T-cell (primary cell): ENCODE data around the gene PDXK. TPM values are rescaled to one million over a fixed set of nuclear protein-coding genes. Genes with fewer than 3 reads are reported as not detected.

Experiments
- ATAC-seq, 4 experiments: fragments of 200-7000 bp in 3 of 4; fragments of 150-1000 bp in 1 of 4; cut with Tn5 transposase; replicated peaks in 1 of 4; 1 replicate in 3 of 4; 2 replicates in 1 of 4; pipeline ENCODE4 v1.10.0; 2021; ENCODE audit warnings: moderate library complexity in 3 of 4, mild to moderate bottlenecking in 2 of 4, moderate number of reproducible peaks in 1 of 4
- CTCF ChIA-PET, 2 donors: fragments of 300-600 bp; sonication (Branson Sonifier 250); formaldehyde crosslinking; loops; one replicate each; lab custom pipeline; 2022; ENCODE audit warnings: antibody characterized with exemption in 2 of 2; lab: Charles Lee
- POLR2A ChIA-PET, 2 donors: fragments of 300-600 bp; sonication (Branson Sonifier 250); formaldehyde crosslinking; loops; one replicate each; lab custom pipeline; 2022; ENCODE audit warnings: antibody characterized with exemption in 2 of 2; lab: Charles Lee
- DNase-seq, 35 experiments: peaks; one replicate each; pipeline versions ENCODE4 v3.0.0 to v3.0.0-alpha.2; 2013 to 2023
- H3K27ac ChIP-seq: one replicate; pipeline ENCODE4 v1.5.1; 2013; ENCODE audit warnings: low read length
- H3K27me3 ChIP-seq, 2 experiments: replicated peaks in 1 of 2; 1 replicate in 1 of 2; 2 replicates in 1 of 2; pipeline versions ENCODE4 v1.6.1 to v1.7.0; 2013; ENCODE audit warnings: low read length in 1 of 2, mixed read lengths in 1 of 2; ENCODE audit not compliant: control insufficient read depth in 2 of 2, insufficient read depth in 2 of 2; ENCODE audit errors: extremely low read depth in 1 of 2
- H3K36me3 ChIP-seq, 2 donors: 1 replicate in 1 of 2; 2 replicates in 1 of 2; pipeline versions ENCODE4 v1.6.1 to v1.7.0; 2013; ENCODE audit warnings: low read length in 1 of 2; ENCODE audit not compliant: control insufficient read depth in 2 of 2, insufficient read depth in 1 of 2; ENCODE audit errors: extremely low read depth in 1 of 2
- H3K4me1 ChIP-seq, 2 experiments: 1 replicate in 1 of 2; 2 replicates in 1 of 2; pipeline versions ENCODE4 v1.6.1 to v1.7.0; 2013; ENCODE audit warnings: low read length in 2 of 2, mixed read lengths in 1 of 2; ENCODE audit not compliant: insufficient read depth in 2 of 2, control insufficient read depth in 1 of 2; ENCODE audit errors: extremely low read depth in 1 of 2
- H3K4me3 ChIP-seq, 2 donors: 1 replicate in 1 of 2; 2 replicates in 1 of 2; pipeline versions ENCODE4 v1.5.1 to v1.7.0; 2013; ENCODE audit warnings: mild to moderate bottlenecking in 2 of 2, low read length in 1 of 2, moderate library complexity in 1 of 2; ENCODE audit not compliant: control insufficient read depth in 1 of 2; ENCODE audit errors: extremely low read depth in 1 of 2
- H3K9me3 ChIP-seq: 2 replicates; pipeline ENCODE4 v1.7.0; 2013
- H3K27ac Mint-ChIP-seq, 2 donors: one replicate each; pipeline ENCODE4 v1.8.0; 2020 to 2021; ENCODE audit warnings: mild to moderate bottlenecking in 2 of 2, mixed read lengths in 2 of 2
- H3K27me3 Mint-ChIP-seq, 2 donors: one replicate each; pipeline ENCODE4 v1.8.0; 2021 to 2022; ENCODE audit warnings: mixed read lengths in 2 of 2
- H3K36me3 Mint-ChIP-seq: one replicate; pipeline ENCODE4 v1.8.0; 2021; ENCODE audit warnings: mixed read lengths
- H3K4me1 Mint-ChIP-seq, 3 donors: one replicate each; pipeline ENCODE4 v1.8.0; 2020 to 2022; ENCODE audit warnings: mixed read lengths in 3 of 3, mild to moderate bottlenecking in 1 of 3
- H3K4me3 Mint-ChIP-seq, 3 donors: one replicate each; pipeline ENCODE4 v1.8.0; 2020 to 2022; ENCODE audit warnings: mild to moderate bottlenecking in 3 of 3, mixed read lengths in 3 of 3, moderate library complexity in 3 of 3
- H3K9me3 Mint-ChIP-seq, 3 donors: one replicate each; pipeline ENCODE4 v1.8.0; 2020 to 2022; ENCODE audit warnings: mixed read lengths in 3 of 3
- WGBS: methylation state at CpG from one replicate; pipeline ENCODE4 v1.1.5; 2013; ENCODE audit warnings: missing lambda C conversion rate; ENCODE audit not compliant: insufficient coverage; 5-methylcytosine and 5-hydroxymethylcytosine counted together
- total RNA-seq, 35 experiments: library from RNA in 6 of 35; stranded (reverse) in 6 of 35; fragments of 120-200 nt in 1 of 35; gene quantifications; one replicate each; pipeline versions ENCODE4 v1.2.1 to v1.2.4 and lab custom pipeline; 2013 to 2026

PDXK gene
- total RNA-seq, 5 donors from 2014 or later (not counting 1 experiment from before 2014, with no cell fraction given), result 70.8 to 100 (median 80.2) TPM

DNA sequence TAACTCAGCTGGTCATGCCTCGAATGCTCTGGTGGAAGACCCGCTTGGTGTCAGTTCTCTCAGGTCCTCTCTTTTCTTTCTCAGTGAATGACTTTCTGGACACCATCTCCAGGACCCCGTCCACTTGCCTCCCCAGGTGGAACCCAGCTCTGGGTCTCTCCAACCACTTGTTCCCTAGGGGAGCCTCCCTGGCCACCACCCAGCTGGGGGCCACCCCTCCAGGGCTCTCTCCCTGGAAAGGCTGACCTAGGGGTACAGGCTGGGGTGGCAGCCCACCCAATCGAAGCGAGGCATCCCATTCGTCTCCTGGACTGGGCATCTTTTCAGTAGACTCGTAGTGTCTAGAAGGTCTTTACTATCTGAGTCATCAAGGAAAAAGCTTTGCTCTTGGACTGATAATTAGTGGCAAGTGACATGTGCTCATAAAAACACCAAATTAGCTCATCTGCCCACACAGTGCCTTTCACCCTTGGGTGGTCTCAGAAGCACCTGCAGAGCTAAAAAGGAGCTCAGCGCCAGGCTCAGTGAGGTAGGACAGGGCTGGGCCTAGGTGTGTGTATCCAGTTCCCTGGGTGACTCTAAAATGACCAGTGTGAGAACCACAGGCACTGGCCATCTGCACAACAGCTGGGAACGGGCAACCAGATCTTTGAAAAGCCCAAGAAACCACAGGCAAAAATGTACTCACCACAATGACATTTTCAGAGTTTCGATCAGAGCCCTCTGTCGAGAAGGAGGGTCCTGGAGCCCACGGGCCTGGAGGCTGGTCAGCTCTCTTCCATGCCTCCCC, 2.4 kb upstream of the PDXK start:
- peak overlapping the region in 2 of 3 donors; percentile 31 to 85 for H3K4me3 Mint-ChIP-seq
- H3K4me1 Mint-ChIP-seq, result peaks cover 16 to 20% (median 20%) of the 10 kb centered on the region in 3 donors
- Histone ChIP-seq H3K36me3 (no peaks in the 10 kb centered on the region), H3K9me3 (no peaks in the 10 kb centered on the region), H3K4me3 (no peak overlapping the region), H3K27ac (no peak overlapping the region), H3K27me3 (peaks cover 0 to 6% of the 10 kb centered on the region in 2 experiments), H3K4me1 (peaks cover 7 to 27% of the 10 kb centered on the region in 2 experiments)
- CTCF ChIA-PET, result interaction anchor here in 1 of 2 donors (0.5 to 0.8 kb wide), 2 partner anchors 198 to 1141 kb away, joined by 3 to 4 read pairs; no protein-coding TSS in a partner anchor
- H3K27me3 Mint-ChIP-seq, result no peaks in the 10 kb centered on the region
- ATAC-seq (no peak), DNase-seq (no peak)
- no peak overlapping the region for H3K27ac Mint-ChIP-seq
- no peaks in the 10 kb centered on the region for H3K36me3 Mint-ChIP-seq
- H3K9me3 Mint-ChIP-seq, result no peaks in the 10 kb centered on the region
- POLR2A ChIA-PET, result interaction anchor here in 1 of 2 donors (0.5 kb wide), 1 partner anchor 58 kb away, joined by 3 read pairs; no protein-coding TSS in a partner anchor
- WGBS, result 65% methylated on average over 3 of the region's 12 CpGs

DNA sequence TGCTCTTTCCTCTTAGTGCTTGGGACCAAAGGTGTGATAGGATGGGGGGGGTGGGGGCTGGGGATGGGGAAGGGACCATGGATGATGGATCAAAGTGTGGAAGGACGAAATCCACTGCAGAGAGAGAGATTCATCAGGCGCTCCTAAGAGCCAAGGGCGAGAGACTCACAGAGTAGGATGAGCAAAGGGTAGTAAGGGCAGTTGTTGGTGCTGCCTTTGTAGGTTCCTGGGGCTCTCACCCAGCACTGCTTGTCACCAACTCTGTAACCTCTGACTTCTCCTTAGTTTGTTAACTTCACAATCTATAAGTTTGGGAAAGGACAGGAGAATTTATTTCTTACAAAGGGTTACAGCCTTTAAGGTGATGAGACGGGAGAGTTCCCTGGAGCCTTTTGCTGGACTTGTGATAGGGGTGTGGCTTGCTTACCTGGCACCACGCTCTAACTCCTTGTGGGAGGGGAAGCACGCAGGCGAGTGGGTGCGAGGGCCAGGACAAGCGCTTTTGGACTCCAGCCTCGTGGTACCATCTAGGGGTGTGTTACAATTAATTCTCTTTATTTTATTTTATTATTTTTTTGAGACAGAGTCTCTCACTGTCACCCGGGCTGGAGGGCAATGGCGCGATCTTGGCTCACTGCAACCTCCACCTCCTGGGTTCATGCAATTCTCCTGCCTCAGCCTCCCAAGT, 1.6 kb upstream of the PDXK start:
- H3K4me3 Mint-ChIP-seq, result peak overlapping the region; percentile 81 to 86 (median 85)
- ATAC-seq (no peak), DNase-seq (no peak)
- H3K27me3 Mint-ChIP-seq, result no peaks in the 10 kb centered on the region
- Histone ChIP-seq H3K27ac (no peak overlapping the region), H3K9me3 (no peaks in the 10 kb centered on the region), H3K27me3 (peaks cover 0 to 6% of the 10 kb centered on the region in 2 experiments), H3K4me3 (no peak overlapping the region), H3K4me1 (peaks cover 7 to 32% of the 10 kb centered on the region in 2 experiments), H3K36me3 (no peaks in the 10 kb centered on the region)
- CTCF ChIA-PET, result interaction anchor here in 1 of 2 donors (0.5 to 0.8 kb wide), 2 partner anchors 198 to 1140 kb away, joined by 3 to 4 read pairs; no protein-coding TSS in a partner anchor
- POLR2A ChIA-PET, result interaction anchor here in 1 of 2 donors (0.6 kb wide), 1 partner anchor 41 kb away, joined by 3 read pairs; no protein-coding TSS in a partner anchor
- H3K4me1 Mint-ChIP-seq, result peaks cover 23 to 27% (median 27%) of the 10 kb centered on the region in 3 donors
- H3K27ac Mint-ChIP-seq, result no peak overlapping the region
- no peaks in the 10 kb centered on the region for H3K36me3 Mint-ChIP-seq
- H3K9me3 Mint-ChIP-seq, result no peaks in the 10 kb centered on the region
- no CpG with 5 or more reads among the region's 13 CpGs for WGBS

DNA sequence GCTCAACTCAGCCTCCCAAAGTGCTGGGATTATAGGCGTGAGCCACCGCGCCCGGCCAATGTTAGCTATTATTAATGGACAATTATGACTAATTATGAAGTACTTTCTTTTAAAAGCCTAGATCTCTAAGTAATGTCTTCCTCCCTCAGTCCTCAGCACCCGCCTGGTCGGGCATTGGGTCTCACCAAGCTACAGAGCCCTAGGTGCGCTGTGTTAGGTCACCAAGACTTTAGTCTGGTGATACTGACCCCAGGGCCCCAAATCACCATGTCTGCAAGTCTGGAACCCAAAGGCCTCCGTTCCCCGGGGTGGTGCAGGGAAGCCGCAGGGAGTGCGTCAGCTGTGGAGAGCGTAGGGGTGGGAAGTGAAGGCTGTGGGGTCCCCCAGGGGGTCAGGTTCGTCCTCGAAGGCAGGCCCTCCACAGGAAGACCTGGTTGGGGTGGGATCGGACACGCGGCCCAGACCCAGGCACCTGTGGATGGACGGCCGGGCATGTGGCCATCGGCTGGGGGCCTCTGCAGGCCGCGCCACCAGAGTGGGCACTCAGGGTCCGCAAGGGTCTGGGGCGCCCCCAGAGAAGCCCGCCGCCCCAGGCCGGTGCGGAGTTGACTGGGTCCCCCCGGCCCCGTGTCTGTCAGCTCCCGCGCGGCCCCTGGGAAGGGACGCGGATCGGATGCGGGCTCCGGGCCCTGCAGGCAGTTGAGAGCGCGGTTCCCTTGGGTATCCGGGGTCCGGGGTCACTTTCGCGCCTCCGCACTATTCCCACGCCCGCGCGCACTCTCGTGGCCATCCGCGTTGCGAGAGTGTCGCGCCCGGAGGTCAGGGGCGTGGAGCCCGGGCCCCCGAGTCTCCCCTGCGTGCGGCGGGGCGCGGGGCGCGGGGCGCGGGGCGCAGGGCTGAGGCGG, 710 bp upstream of the PDXK start:
- H3K9me3 Mint-ChIP-seq, result no peaks in the 10 kb centered on the region
- no peaks in the 10 kb centered on the region for H3K36me3 Mint-ChIP-seq
- Histone ChIP-seq H3K27me3 (peaks cover 0 to 6% of the 10 kb centered on the region in 2 experiments), H3K9me3 (no peaks in the 10 kb centered on the region), H3K27ac (no peak overlapping the region), H3K4me3 (peak overlapping the region; percentile 86 to 93), H3K36me3 (no peaks in the 10 kb centered on the region), H3K4me1 (peaks cover 7 to 32% of the 10 kb centered on the region in 2 experiments)
- H3K27ac Mint-ChIP-seq, result peak overlapping the region; percentile 52 to 70
- ChIA-PET POLR2A (interaction anchor here in 1 of 2 donors (0.6 kb wide), 1 partner anchor 42 kb away, joined by 3 read pairs; no protein-coding TSS in a partner anchor), CTCF (no interaction called here)
- H3K4me3 Mint-ChIP-seq, result peak overlapping the region; percentile 81 to 86 (median 85)
- H3K27me3 Mint-ChIP-seq, result no peaks in the 10 kb centered on the region
- H3K4me1 Mint-ChIP-seq, result peaks cover 30 to 33% (median 30%) of the 10 kb centered on the region in 3 donors
- 26% methylated on average over 66 of the region's 70 CpGs for WGBS
- ATAC-seq (peak in 1 of 4 experiments; percentile 1), DNase-seq (no peak)

DNA sequence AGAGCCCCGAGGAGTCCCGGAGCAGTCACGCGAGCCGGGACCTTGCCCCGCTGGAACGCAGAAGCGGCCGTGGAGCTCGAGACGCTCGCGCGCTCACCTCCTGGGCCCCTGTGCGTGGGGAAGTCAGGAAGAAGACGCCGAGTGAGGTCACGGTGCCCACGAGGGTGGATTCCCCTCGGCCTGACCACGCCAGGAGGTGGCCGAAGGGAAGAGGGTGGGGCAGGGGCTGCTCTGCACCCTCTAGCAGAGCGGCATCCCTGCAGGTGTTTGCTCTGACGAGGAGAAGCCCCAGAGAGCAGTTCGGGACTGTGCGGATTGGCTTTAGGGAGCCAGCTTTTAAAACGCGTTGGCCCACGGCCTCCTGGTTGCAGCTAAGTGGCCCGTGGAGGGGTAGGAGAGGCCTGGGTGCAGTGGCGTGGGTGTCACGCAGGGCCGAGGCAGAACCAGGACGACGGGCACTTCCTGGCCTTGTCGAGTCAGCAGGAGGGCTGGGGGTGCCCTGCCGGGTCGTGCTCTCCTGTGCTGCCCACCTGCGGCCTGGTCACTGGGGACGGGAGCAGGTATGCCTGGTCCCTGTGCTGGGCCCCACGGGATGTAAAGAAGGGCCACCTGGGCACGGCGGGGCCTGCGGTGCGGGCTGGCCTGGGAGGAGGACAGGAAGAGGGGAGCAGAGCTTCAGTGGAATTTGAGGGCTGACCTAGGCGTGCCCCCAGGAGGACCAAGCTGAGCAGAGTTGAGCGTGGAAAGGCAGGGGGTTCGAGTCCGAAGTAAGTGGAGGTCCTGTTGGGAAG, 1.0 kb downstream of the PDXK start:
- DNase-seq (peak in 13 of 35 experiments; percentile 9 to 55 (median 18)), ATAC-seq (no peak)
- H3K36me3 Mint-ChIP-seq, result no peaks in the 10 kb centered on the region
- peaks cover 30 to 34% (median 33%) of the 10 kb centered on the region in 3 donors for H3K4me1 Mint-ChIP-seq
- peaks cover 0 to 6% of the 10 kb centered on the region in 2 experiments for H3K27me3 ChIP-seq
- ChIA-PET POLR2A (interaction anchor here in 1 of 2 donors (0.6 kb wide), 1 partner anchor 16 kb away, joined by 6 read pairs; no protein-coding TSS in a partner anchor), CTCF (interaction anchor here in 1 of 2 donors (1.0 to 1.2 kb wide), 2 partner anchors 8 to 10 kb away, joined by 3 read pairs; no protein-coding TSS in a partner anchor)
- peaks cover 7 to 39% of the 10 kb centered on the region in 2 experiments for H3K4me1 ChIP-seq
- peak overlapping the region; percentile 64 for H3K27ac ChIP-seq
- WGBS, result 17% methylated on average over 49 of the region's 49 CpGs
- H3K4me3 Mint-ChIP-seq, result peak overlapping the region; percentile 77 to 85 (median 83)
- H3K27ac Mint-ChIP-seq, result peak overlapping the region; percentile 11 to 39
- peaks cover 0 to 14% of the 10 kb centered on the region in 2 donors for H3K36me3 ChIP-seq
- H3K27me3 Mint-ChIP-seq, result no peaks in the 10 kb centered on the region
- H3K4me3 ChIP-seq, result peak overlapping the region; percentile 86 to 93
- no peaks in the 10 kb centered on the region for H3K9me3 Mint-ChIP-seq
- H3K9me3 ChIP-seq, result no peaks in the 10 kb centered on the region

DNA sequence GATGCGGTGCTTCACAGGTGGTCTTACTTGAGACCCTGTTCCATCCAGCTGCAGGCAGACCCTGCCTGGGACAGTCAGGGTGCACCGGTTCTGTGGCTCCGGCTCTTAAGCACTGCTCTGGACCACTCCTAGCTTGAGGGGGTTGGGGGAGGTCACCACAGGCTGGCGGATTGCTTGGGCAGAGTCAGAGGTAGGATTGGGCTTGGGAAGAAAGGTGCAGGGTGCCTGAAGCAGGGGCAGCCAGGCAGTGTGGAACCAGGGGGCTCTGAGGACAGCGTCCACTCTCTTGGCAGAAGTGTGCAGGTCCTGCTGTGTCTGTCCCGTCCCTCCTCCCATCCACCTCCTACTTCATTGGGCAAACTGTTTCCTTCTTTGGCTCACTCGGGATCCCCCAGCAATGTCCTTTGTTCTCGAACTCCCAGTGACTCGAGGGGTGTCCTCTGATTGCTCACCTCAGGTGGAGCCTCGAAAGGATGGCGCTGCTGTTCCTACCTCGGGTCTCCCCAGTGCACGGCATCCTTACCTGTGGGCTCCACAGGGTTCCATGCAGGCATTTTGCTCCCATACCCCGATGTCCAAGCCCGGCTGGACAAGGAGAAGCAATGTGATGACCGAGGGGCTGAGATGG, 1.7 kb downstream of the PDXK start:
- Mint-ChIP-seq H3K9me3 (no peaks in the 10 kb centered on the region), H3K4me3 (peak overlapping the region; percentile 77 to 85 (median 83)), H3K27ac (no peak overlapping the region), H3K4me1 (peaks cover 36 to 41% (median 38%) of the 10 kb centered on the region in 3 donors), H3K36me3 (no peaks in the 10 kb centered on the region), H3K27me3 (no peaks in the 10 kb centered on the region)
- peak overlapping the region; percentile 86 to 93 for H3K4me3 ChIP-seq
- H3K27me3 ChIP-seq, result peaks cover 0 to 6% of the 10 kb centered on the region in 2 experiments
- no peak overlapping the region for H3K27ac ChIP-seq
- H3K4me1 ChIP-seq, result peaks cover 7 to 44% of the 10 kb centered on the region in 2 experiments
- DNase-seq, result no peak
- WGBS, result 94% methylated on average over 16 of the region's 16 CpGs
- POLR2A ChIA-PET, result no interaction called here
- peaks cover 0 to 14% of the 10 kb centered on the region in 2 donors for H3K36me3 ChIP-seq
- no peak for ATAC-seq
- no peaks in the 10 kb centered on the region for H3K9me3 ChIP-seq
- CTCF ChIA-PET, result no interaction called here
